BE2C (cell line): Measurements from ENCODE around the gene DDT.
"Not testable (repeated sequence)": the region's sequence is repeated elsewhere in the genome, so short reads cannot be mapped to it uniquely, and the experiment has no call there.

Experiments used
- DNase-seq: peaks from one replicate; pipeline ENCODE4 v3.0.0-alpha.2; 2020
- H3K27me3 ChIP-seq: fragments of 250-450 bp; sonication (Bioruptor Pico); 2 replicates; pipeline ENCODE4 v1.5.1; 2020; ENCODE audit warnings: mild to moderate bottlenecking
- H3K36me3 ChIP-seq: fragments of 250-450 bp; sonication (Bioruptor Pico); 2 replicates; pipeline ENCODE4 v1.5.1; 2020; ENCODE audit warnings: mild to moderate bottlenecking
- H3K4me1 ChIP-seq: fragments of 250-450 bp; sonication (Bioruptor Pico); 2 replicates; pipeline ENCODE4 v1.5.1; 2020
- H3K4me3 ChIP-seq: 2 replicates; pipeline ENCODE4 v1.5.1; 2011; ENCODE audit warnings: low read depth, low read length
- H3K9me3 ChIP-seq: fragments of 250-450 bp; sonication (Bioruptor Pico); 2 replicates; pipeline ENCODE4 v1.5.1; 2020
- TF ChIP-seq, protein P1 (sequence below): IDR thresholded peaks from 2 replicates; pipeline ENCODE4 v1.5.1; 2012; ENCODE audit warnings: mild to moderate bottlenecking, low read depth, low read length

DDT gene

DNA sequence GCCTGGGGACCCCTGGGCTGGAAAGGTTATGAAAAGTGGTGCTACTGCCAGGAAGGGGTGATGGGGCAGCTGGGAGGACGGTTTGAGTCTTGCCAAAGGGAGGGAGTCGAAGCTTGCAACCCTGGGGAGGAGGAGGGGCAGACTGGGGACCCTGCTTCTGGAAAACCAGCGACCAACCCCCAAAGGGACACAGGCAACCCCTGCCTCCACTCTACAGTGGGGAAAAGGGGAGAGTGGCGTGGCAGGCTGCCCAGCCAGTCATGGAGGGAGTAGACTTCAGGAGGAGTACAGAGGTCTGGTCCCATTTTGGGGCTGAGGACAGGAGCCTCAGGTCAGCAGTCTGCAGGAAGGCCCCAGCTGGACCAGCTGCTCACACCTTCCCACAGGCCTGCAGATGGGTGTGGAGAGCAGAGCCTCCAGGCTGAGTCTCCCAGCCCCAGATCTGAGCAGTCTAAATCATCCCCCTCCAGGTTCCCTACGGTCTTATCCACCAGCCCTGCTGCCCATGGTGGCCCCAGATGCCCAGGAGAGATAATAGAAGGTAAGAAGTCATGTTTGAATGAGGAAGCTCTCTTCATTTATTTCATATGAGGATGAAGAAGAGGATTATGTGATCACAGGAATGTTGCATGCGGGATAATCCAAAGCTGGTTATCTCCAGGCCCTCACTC, 3.3 kb downstream of the DDT start:
- DNase-seq, result no peak

DNA sequence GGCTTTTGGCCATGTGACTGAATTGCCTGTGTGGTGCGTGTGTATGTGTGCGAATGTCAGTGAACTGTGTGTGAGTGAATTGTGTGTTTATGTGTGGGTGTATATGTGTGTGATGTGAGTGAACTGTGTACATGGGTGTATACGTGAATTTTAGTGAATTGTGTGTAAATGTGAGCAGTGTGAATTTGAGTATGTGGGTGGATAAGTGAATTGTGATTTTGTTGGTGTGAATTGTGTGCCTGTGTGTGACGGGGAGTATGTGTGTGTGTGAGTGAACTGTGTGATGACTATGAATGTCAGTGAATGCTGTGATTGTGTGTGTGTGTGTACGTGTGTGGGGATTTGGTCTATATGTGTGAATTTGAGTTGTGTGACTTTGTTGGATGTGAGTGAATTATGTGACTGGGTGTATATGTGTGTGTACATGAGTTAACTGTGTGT, 4.0 kb downstream of the DDT start:
- Histone ChIP-seq H3K4me3 (no peak overlapping the region), H3K9me3 (no peaks in the 10 kb centered on the region), H3K36me3 (peaks cover 27% of the 10 kb centered on the region), H3K4me1 (no peaks in the 10 kb centered on the region), H3K27me3 (no peaks in the 10 kb centered on the region)
- TF ChIP-seq, protein P1, sequence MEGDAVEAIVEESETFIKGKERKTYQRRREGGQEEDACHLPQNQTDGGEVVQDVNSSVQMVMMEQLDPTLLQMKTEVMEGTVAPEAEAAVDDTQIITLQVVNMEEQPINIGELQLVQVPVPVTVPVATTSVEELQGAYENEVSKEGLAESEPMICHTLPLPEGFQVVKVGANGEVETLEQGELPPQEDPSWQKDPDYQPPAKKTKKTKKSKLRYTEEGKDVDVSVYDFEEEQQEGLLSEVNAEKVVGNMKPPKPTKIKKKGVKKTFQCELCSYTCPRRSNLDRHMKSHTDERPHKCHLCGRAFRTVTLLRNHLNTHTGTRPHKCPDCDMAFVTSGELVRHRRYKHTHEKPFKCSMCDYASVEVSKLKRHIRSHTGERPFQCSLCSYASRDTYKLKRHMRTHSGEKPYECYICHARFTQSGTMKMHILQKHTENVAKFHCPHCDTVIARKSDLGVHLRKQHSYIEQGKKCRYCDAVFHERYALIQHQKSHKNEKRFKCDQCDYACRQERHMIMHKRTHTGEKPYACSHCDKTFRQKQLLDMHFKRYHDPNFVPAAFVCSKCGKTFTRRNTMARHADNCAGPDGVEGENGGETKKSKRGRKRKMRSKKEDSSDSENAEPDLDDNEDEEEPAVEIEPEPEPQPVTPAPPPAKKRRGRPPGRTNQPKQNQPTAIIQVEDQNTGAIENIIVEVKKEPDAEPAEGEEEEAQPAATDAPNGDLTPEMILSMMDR, result no peak
- no peak for DNase-seq

More for the DNA sequence above, 3.3 kb downstream of the DDT start:
- Histone ChIP-seq H3K9me3 (no peaks in the 10 kb centered on the region), H3K4me3 (no peak overlapping the region), H3K36me3 (peaks cover 27% of the 10 kb centered on the region), H3K27me3 (no peaks in the 10 kb centered on the region), H3K4me1 (no peaks in the 10 kb centered on the region)
- TF ChIP-seq, protein P1, result no peak

DNA sequence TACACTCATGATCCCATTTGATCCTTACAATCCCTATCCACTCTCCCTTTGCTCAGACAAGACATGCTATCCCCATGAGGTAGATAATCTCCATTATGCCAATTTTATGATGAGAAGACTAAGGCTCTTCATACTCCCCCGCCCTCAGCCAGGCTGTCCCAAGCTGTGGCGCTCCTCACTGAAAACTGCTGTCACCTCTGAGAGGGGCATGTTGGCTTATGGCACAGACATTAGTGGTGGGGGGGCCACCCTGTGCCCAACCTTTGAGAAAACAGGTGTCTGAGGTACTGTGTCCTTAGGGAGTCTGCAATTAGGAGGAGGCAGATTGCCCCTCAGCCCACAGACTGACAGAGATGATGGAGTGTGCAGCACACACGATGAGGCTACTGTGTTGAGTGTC, 5.2 kb downstream of the DDT start:
- TF ChIP-seq, protein P1, result no peak

DNA sequence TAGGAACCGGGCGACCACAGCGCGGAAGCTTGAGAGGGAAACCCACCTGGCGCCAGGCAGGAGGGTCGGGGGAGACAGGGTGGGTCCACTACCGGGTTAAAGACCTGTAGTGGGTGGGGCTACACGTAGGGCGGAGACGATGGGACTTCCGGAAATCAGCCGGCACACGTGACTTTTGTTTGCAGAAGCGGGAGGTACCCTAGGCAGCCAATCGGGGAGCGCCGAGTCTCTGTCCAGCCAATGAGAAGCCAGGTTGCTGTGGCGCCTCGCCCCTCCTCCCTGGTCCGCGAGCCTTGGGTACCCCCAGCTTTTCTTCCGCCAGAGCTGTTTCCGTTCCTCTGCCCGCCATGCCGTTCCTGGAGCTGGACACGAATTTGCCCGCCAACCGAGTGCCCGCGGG, 7.7 kb downstream of the DDT start, which contains the start of gene DDTL:
Gene DDTL, plus strand, starts transcription at position 321 of the 400 bp plus-strand sequence. Its CDS starts 27 bp downstream, at position 348.
- H3K36me3 ChIP-seq, result peaks cover 22% of the 10 kb centered on the region
- DNase-seq, H3K4me1 ChIP-seq, H3K9me3 ChIP-seq, H3K27me3 ChIP-seq, H3K4me3 ChIP-seq: not testable (repeated sequence)

More for the DNA sequence above, 5.2 kb downstream of the DDT start:
- no peak for DNase-seq
- no peaks in the 10 kb centered on the region for H3K4me1 ChIP-seq
- peaks cover 27% of the 10 kb centered on the region for H3K36me3 ChIP-seq
- H3K9me3 ChIP-seq, result no peaks in the 10 kb centered on the region
- no peak overlapping the region for H3K4me3 ChIP-seq
- no peaks in the 10 kb centered on the region for H3K27me3 ChIP-seq

DNA sequence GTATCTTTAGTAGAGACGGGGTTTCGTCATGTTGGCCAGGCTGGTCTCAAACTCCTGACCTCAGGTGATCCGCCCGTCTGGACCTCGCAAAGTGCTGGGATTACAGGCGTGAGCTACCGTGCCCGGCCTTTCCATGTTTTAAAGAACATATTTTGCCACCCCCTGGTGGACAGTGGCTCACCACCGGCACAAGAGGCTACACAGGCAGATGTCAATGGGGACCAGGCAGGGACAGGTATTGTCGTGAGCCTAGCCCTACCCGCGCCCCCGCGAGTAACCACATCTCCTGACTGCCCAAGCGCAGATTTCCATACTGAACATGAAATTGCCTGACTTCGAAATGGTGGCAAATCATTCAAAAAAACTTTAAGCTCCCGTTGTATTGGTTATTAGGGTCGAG, 8.1 kb downstream of the DDT start:
- H3K4me1 ChIP-seq, H3K4me3 ChIP-seq, DNase-seq, H3K9me3 ChIP-seq, H3K27me3 ChIP-seq: not testable (repeated sequence)
- peaks cover 19% of the 10 kb centered on the region for H3K36me3 ChIP-seq

DNA sequence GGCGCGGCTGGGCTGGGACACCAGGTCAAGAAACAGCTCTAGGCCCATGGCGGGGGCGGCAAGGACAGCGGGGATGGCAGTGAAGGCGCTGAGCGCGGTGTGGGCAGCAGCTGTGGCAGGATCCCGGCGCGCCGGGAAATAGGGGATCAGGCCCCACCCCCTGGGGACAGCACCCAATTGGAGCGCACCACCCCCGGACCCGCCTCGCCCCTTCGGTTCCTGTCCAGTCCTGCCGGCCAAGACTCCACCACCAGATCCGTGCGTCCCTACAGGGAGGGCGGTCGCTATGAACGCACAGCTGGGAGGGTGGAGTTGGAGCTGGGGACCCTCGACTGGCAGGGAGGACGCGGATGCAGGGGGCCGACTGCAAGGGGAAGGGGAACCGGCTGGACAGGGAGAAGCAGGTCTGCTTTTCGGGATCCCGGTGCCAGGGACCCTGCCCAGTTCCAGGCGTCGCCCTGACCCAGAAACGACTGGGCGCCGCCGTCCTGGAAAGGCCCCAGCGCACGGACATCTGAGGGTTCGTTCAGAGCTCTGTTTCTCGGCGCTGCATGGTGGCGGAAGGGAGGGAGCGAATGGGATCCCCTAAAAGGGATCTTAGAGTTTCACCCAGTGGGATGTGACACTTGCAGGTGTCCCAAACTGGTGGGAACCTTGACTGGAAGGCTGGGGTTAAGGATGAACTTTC, 13.0 kb downstream of the DDT start, which contains the start of gene GSTT2B:
Gene GSTT2B, minus strand, starts transcription at position 112 of the 688 bp plus-strand sequence. Its CDS starts 64 bp downstream, at position 48.
- not testable (repeated sequence) for DNase-seq, H3K27me3 ChIP-seq, H3K4me1 ChIP-seq, H3K9me3 ChIP-seq, H3K36me3 ChIP-seq
- H3K4me3 ChIP-seq, result peak within 1 kb of the TSS; percentile 44

DNA sequence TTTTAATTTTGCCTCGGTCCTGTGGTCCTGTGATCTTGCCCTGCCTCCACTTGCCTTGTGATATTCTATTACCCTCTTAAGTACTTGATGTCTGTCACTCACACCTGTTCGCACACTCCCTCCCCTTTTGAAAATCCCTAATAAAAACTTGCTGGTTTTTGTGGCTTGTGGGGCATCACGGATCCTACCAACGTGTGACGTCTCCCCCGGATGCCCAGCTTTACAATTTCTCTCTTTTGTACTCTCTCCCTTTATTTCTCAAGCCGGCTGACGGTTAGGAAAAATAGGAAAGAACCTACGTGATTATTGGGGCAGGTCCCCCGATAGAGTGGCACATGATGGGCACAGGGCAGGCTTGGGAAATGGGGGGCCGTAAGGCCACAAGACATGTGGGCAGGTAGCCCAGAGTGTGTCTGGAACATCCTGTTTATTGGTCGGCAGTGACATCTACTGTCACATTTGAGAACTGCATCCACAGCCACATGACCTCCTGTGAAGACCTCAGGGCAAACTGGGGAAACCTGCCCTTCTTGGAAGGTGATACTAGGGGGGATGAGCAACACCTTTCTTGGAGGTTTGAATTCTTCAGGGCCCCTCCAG, 17.8 kb downstream of the DDT start:
- not testable (repeated sequence) for H3K4me3 ChIP-seq, H3K4me1 ChIP-seq, H3K27me3 ChIP-seq, H3K9me3 ChIP-seq, H3K36me3 ChIP-seq
- peak; percentile 81 for DNase-seq
- TF ChIP-seq, protein P1, result peak; percentile 77

DNA sequence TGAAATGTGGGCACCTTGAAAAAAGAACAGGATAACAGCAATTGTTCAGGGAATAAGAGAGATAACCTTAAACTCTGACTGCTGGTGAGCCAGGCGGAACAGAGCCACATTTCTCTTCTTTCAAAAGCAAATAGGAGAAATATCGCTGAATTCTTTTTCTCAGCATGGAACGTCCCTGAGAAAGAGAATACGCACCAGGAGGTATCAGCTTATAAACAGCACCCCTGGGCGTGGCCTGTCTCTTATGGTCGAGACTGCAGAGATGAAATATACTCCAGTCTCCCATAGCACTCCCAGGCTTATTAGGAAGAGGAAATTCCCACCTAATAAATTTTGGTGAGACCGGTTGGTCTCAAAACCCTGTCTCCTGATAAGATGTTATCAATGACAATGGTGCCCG, 18.4 kb downstream of the DDT start:
- H3K27me3 ChIP-seq, H3K4me3 ChIP-seq, DNase-seq, H3K9me3 ChIP-seq, H3K36me3 ChIP-seq, H3K4me1 ChIP-seq: not testable (repeated sequence)

DNA sequence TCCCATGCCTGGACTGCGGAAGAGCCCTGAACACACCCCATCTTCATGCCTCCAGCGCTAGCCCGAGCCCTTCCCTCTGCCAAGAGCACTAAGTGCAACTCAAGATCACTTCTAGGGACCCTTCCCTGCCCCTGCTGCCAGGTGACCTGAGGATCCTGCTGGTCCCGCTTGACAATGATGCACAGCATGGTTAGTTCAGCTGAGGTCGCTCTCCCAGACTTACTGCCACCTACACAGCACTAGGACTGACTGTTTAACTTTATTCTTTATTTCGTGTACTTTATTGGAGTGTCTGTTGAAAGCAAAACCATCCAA, 19.3 kb downstream of the DDT start:
- H3K4me3 ChIP-seq, H3K9me3 ChIP-seq, H3K27me3 ChIP-seq, H3K4me1 ChIP-seq, DNase-seq, H3K36me3 ChIP-seq: not testable (repeated sequence)

DNA sequence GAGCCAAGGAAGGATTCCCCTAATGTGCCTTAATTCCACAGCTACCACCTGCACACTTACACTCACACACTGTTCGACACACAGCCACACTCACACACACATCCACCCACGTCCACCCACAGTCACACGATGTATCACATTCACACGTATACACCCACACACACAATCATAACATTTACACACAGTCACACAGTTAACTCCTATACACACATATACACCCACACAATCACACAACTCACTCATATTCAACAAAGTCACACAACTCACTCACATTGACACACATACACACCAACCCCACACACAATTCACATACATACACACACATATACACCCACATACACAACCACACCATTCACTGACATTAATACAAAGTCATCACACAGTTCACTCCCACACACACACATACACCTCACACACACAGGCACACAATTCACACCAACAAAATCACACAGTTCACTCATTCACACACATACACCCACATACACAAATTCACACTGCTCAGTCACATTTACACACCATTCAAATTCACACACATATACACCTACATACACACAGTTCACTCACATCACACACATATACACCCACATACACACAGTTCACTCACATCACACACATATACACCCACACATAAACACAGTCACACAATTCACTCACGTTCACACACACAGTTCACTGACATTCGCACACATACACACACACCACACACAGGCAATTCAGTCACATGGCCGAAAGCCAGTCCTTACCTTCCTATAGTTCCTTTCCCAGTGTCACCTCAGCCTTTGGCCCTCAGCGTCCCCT, 19.8 kb downstream of the DDT start:
- not testable (repeated sequence) for H3K4me1 ChIP-seq, H3K4me3 ChIP-seq, DNase-seq, H3K27me3 ChIP-seq, H3K36me3 ChIP-seq, H3K9me3 ChIP-seq
